ENCODE measurements around the gene DOCK7. TPM values are rescaled to one million over a fixed set of nuclear protein-coding genes. Genes with fewer than 3 reads are reported as not detected.

The DOCK7 gene
- total RNA-seq, 1 experiment from 2014 or later = 46.9 TPM

DNA sequence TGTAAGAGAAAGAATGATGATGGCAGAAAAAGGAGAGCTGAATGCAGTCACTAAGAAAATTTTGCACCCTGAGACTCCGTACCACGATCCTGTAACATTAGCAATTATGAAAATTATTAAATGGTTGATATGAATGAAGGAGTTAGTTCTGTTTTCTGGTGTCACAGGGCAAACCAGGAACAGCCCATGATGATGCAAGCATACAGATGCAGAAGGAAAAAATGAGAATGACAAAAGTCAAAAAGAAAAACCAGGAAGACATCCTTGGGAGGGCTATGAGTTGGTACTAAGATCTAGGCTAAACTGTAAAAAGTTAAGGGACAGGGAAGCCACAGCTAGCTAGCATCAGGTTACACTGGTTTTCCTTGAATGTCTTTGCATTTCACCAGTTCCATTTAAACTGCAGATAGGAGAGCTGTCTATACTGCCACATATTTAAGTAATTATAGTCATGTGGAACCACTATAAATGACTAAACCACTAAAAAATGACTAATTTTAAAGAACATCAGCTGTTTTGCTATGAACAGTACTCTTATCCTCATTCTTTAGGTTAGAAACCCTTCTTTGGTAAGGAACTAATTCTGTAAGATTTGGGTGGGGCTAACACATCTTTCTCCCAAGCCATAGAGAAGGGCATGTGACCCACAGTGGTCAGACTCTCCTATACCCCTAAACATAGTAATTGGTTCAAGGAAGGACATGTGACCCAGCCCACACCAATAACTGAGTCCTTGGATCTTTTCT, 11.4 kb downstream of the DOCK7 start:
- BruUV-seq (replicated peaks) = no TSS peak
- CTCF ChIA-PET = no interaction called here

DNA sequence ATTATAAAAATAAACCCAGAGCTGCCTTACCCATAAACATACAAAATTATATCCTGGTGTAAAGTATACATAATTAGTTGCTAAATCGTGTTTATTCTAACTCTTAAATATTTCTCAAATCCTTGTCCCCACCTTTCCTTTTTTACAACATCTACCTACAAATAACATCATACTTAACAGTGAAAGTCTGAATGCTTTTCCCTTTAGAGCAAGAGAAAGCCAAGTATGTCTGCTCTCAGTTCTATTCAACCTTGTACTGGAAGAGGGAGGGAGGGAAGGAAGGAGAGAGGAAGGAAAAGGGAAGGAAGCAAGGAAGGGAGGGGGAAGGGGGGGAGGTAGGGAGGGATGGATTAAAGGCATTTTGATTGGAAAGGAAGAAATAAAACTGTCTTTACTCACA, 14.6 kb downstream of the DOCK7 start:
- Mint-ChIP-seq H3K36me3 (ENCODE audit: insufficient read depth, unreplicated experiment) (no peaks in the 10 kb centered on the region), H3K27me3 (ENCODE audit: insufficient read depth, unreplicated experiment) (no peaks in the 10 kb centered on the region), H3K9me3 (ENCODE audit: unreplicated experiment) (no peaks in the 10 kb centered on the region), H3K27ac (ENCODE audit: low read depth, unreplicated experiment) (no peak overlapping the region), H3K4me3 (ENCODE audit: unreplicated experiment) (no peak overlapping the region), H3K4me1 (ENCODE audit: insufficient read depth, unreplicated experiment) (peaks cover 12% of the 10 kb centered on the region)
- BruUV-seq (replicated peaks) = no TSS peak
- no peak for DNase-seq (ENCODE audit: unreplicated experiment)
- POLR2A ChIA-PET = interaction anchor here (0.8 kb wide), 1 partner anchor 14 kb away, joined by 3 read pairs; no protein-coding TSS in a partner anchor
- CTCF ChIA-PET = no interaction called here
- intact Hi-C loops (cut with micrococcal nuclease) = no loop called here
- TF ChIP-seq, protein P1, sequence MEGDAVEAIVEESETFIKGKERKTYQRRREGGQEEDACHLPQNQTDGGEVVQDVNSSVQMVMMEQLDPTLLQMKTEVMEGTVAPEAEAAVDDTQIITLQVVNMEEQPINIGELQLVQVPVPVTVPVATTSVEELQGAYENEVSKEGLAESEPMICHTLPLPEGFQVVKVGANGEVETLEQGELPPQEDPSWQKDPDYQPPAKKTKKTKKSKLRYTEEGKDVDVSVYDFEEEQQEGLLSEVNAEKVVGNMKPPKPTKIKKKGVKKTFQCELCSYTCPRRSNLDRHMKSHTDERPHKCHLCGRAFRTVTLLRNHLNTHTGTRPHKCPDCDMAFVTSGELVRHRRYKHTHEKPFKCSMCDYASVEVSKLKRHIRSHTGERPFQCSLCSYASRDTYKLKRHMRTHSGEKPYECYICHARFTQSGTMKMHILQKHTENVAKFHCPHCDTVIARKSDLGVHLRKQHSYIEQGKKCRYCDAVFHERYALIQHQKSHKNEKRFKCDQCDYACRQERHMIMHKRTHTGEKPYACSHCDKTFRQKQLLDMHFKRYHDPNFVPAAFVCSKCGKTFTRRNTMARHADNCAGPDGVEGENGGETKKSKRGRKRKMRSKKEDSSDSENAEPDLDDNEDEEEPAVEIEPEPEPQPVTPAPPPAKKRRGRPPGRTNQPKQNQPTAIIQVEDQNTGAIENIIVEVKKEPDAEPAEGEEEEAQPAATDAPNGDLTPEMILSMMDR (IDR thresholded peaks at IDR 0.05; ENCODE audit: unreplicated experiment) = no peak

More for the DNA sequence above, 11.4 kb downstream of the DOCK7 start:
- peaks cover 12% of the 10 kb centered on the region for H3K4me1 Mint-ChIP-seq (ENCODE audit: insufficient read depth, unreplicated experiment)
- no peak overlapping the region for H3K27ac Mint-ChIP-seq (ENCODE audit: low read depth, unreplicated experiment)
- H3K4me3 Mint-ChIP-seq (ENCODE audit: unreplicated experiment) = no peak overlapping the region
- H3K9me3 Mint-ChIP-seq (ENCODE audit: unreplicated experiment) = no peaks in the 10 kb centered on the region
- H3K36me3 Mint-ChIP-seq (ENCODE audit: insufficient read depth, unreplicated experiment) = no peaks in the 10 kb centered on the region
- TF ChIP-seq, protein P1 (IDR thresholded peaks at IDR 0.05; ENCODE audit: unreplicated experiment) = no peak
- intact Hi-C loops (cut with micrococcal nuclease) = no loop called here
- POLR2A ChIA-PET = interaction anchor here (0.8 to 1.3 kb wide), 3 partner anchors 10 to 21 kb away, joined by 3 to 4 read pairs (median 3); no protein-coding TSS in a partner anchor
- DNase-seq (ENCODE audit: unreplicated experiment) = no peak
- no peaks in the 10 kb centered on the region for H3K27me3 Mint-ChIP-seq (ENCODE audit: insufficient read depth, unreplicated experiment)

DNA sequence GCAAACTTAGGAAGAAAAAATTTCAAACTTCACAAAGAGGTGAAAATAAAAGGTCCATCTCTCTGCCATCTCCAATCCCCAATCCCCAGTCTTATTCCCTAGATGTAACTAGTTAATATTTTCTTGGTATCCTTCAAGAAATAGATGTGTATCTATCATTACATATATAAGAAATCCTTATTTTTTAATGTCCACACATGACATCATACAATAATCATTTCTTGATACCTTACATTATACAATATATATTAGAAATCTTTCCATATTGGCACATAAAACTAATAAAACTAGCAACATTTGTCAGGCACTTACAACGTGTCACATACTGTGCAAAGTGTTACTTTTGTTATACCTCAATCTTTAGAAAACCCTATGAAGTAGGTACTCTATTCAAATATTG, 16.2 kb downstream of the DOCK7 start:
- Mint-ChIP-seq H3K4me3 (ENCODE audit: unreplicated experiment) (no peak overlapping the region), H3K9me3 (ENCODE audit: unreplicated experiment) (no peaks in the 10 kb centered on the region), H3K4me1 (ENCODE audit: insufficient read depth, unreplicated experiment) (peaks cover 12% of the 10 kb centered on the region), H3K27me3 (ENCODE audit: insufficient read depth, unreplicated experiment) (no peaks in the 10 kb centered on the region), H3K36me3 (ENCODE audit: insufficient read depth, unreplicated experiment) (no peaks in the 10 kb centered on the region), H3K27ac (ENCODE audit: low read depth, unreplicated experiment) (no peak overlapping the region)
- TF ChIP-seq, protein P1 (IDR thresholded peaks at IDR 0.05; ENCODE audit: unreplicated experiment) = no peak
- ChIA-PET POLR2A (no interaction called here), CTCF (no interaction called here)
- no peak for DNase-seq (ENCODE audit: unreplicated experiment)
- intact Hi-C loops (cut with micrococcal nuclease) = no loop called here
- BruUV-seq (replicated peaks) = no TSS peak

DNA sequence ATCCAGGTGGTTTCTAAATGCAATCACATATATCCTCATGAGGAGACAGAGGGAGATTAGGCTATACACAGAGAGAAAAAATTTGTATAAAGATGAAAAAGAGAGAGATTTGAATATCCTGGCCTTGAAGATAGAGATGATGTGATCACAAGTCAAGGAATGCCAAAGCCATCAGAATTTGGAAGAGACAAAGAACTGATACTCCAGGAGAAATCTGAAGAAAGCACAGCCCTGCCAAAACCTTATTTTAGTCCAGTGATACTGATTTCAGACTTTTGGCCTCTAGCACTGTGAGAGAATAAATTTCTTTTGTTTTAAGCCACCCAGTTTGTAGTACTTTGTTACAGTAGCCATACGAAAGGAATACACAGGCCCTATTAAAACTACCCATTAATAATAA, 33.4 kb downstream of the DOCK7 start:
- no peaks in the 10 kb centered on the region for H3K9me3 Mint-ChIP-seq (ENCODE audit: unreplicated experiment)
- no peak for DNase-seq (ENCODE audit: unreplicated experiment)
- peaks cover 18% of the 10 kb centered on the region for H3K36me3 Mint-ChIP-seq (ENCODE audit: insufficient read depth, unreplicated experiment)
- TF ChIP-seq, protein P1 (IDR thresholded peaks at IDR 0.05; ENCODE audit: unreplicated experiment) = no peak
- peaks cover 6% of the 10 kb centered on the region for H3K4me1 Mint-ChIP-seq (ENCODE audit: insufficient read depth, unreplicated experiment)
- ChIA-PET CTCF (no interaction called here), POLR2A (no interaction called here)
- BruUV-seq (replicated peaks) = no TSS peak
- no peaks in the 10 kb centered on the region for H3K27me3 Mint-ChIP-seq (ENCODE audit: insufficient read depth, unreplicated experiment)
- no peak overlapping the region for H3K27ac Mint-ChIP-seq (ENCODE audit: low read depth, unreplicated experiment)
- no peak overlapping the region for H3K4me3 Mint-ChIP-seq (ENCODE audit: unreplicated experiment)
- intact Hi-C loops (cut with micrococcal nuclease) = no loop called here
